Esophagus muscularis mucosa (tissue), 4 donors: ENCODE results near the gene GLT1D1.

Experiments
- CTCF ChIP-seq, 3 experiments: fragments of 200-600 bp in 2 of 3; fragments of 450-650 bp in 1 of 3; sonication (generic) in 2 of 3; IDR thresholded peaks; one replicate each; pipeline ENCODE4 v1.5.1; 2017 to 2019; ENCODE audit warnings: antibody characterized with exemption in 3 of 3, mild to moderate bottlenecking in 2 of 3, moderate library complexity in 1 of 3
- EP300 ChIP-seq: sonication (generic); formaldehyde crosslinking; IDR thresholded peaks from one replicate; pipeline ENCODE4 v1.6.1; 2017; ENCODE audit warnings: antibody characterized with exemption
- POLR2A ChIP-seq: fragments of 450-650 bp; IDR thresholded peaks from one replicate; pipeline ENCODE4 v1.6.1; 2017; ENCODE audit warnings: antibody characterized with exemption, moderate library complexity, mild to moderate bottlenecking, low read depth

- no peak for TF ChIP-seq EP300
- TF ChIP-seq CTCF (IDR thresholded peaks at IDR 0.05), result no peak
- TF ChIP-seq POLR2A, result no peak
Measured at GRCh38 chr12:128980623-128981022, 127.3 kb downstream of the GLT1D1 start.
